ENCODE results near the gene PAN3.

- TF ChIP-seq POLR2AphosphoS5 (IDR thresholded peaks at IDR 0.05; ENCODE audit: low read depth, low read length) (no peak), CTCF (IDR thresholded peaks at IDR 0.05) (no peak)
Measured at GRCh38 chr13:28131646-28132045, 6.7 kb upstream of the PAN3 start.

All from Panc1 (cell line).